Parathyroid adenoma (tissue), 2 donors: Measurements from ENCODE around the gene KRTAP5-9.

Experiments
- H2AFZ ChIP-seq: fragments of 300-600 bp; sonication (generic); one replicate; pipeline ENCODE4 v1.7.0; 2017; ENCODE audit warnings: antibody characterized with exemption, mild to moderate bottlenecking
- H3K27ac ChIP-seq: fragments of 300-600 bp; sonication (generic); one replicate; pipeline ENCODE4 v1.7.0; 2017
- H3K27me3 ChIP-seq: fragments of 300-600 bp; sonication (generic); one replicate; pipeline ENCODE4 v1.7.0; 2017; ENCODE audit warnings: low read length; ENCODE audit not compliant: control insufficient read depth, insufficient read depth
- H3K36me3 ChIP-seq: fragments of 300-600 bp; sonication (generic); one replicate; pipeline ENCODE4 v1.7.0; 2017; ENCODE audit warnings: low read length; ENCODE audit not compliant: control insufficient read depth, insufficient read depth
- H3K4me1 ChIP-seq: fragments of 300-600 bp; sonication (generic); one replicate; pipeline ENCODE4 v1.7.0; 2017; ENCODE audit warnings: control low read depth
- H3K4me2 ChIP-seq: fragments of 300-600 bp; sonication (generic); one replicate; pipeline ENCODE4 v1.7.0; 2017; ENCODE audit warnings: low read length
- H3K4me3 ChIP-seq: fragments of 300-600 bp; sonication (generic); one replicate; pipeline ENCODE4 v1.7.0; 2017; ENCODE audit warnings: low read depth, low read length
- H3K79me2 ChIP-seq: fragments of 300-600 bp; sonication (generic); one replicate; pipeline ENCODE4 v1.7.0; 2017; ENCODE audit warnings: control low read depth
- H3K9ac ChIP-seq: fragments of 300-600 bp; sonication (generic); one replicate; pipeline ENCODE4 v1.7.0; 2017; ENCODE audit warnings: mild to moderate bottlenecking
- H3K9me3 ChIP-seq: fragments of 300-600 bp; sonication (generic); one replicate; pipeline ENCODE4 v1.7.0; 2017; ENCODE audit warnings: low read length; ENCODE audit not compliant: control insufficient read depth
- CTCF ChIP-seq: fragments of 300-600 bp; sonication (generic); IDR thresholded peaks from one replicate; pipeline ENCODE4 v1.7.0; 2017; ENCODE audit warnings: antibody characterized with exemption, mild to moderate bottlenecking
- donor health status: primary hyperparathyroidism.

Gene KRTAP5-9

GRCh38 chr11:71548716-71549151 lies 514 bp downstream of the KRTAP5-9 start:
- no peak overlapping the region for H3K4me3 ChIP-seq
- H3K9me3 ChIP-seq = no peaks in the 10 kb centered on the region
- no peak overlapping the region for H3K4me2 ChIP-seq
- no peak overlapping the region for H3K9ac ChIP-seq
- no peak overlapping the region for H2AFZ ChIP-seq
- H3K27ac ChIP-seq = no peak overlapping the region
- no peaks in the 10 kb centered on the region for H3K4me1 ChIP-seq
- no peaks in the 10 kb centered on the region for H3K36me3 ChIP-seq
- H3K27me3 ChIP-seq = no peaks in the 10 kb centered on the region
- no peaks in the 10 kb centered on the region for H3K79me2 ChIP-seq
- no peak for TF ChIP-seq CTCF

GRCh38 chr11:71551711-71552110 lies 3.5 kb downstream of the KRTAP5-9 start:
- Histone ChIP-seq H3K27ac (no peak overlapping the region), H3K4me3 (no peak overlapping the region), H2AFZ (no peak overlapping the region), H3K4me2 (no peak overlapping the region), H3K9me3 (no peaks in the 10 kb centered on the region), H3K27me3 (no peaks in the 10 kb centered on the region), H3K36me3 (no peaks in the 10 kb centered on the region), H3K9ac (no peak overlapping the region), H3K4me1 (no peaks in the 10 kb centered on the region), H3K79me2 (no peaks in the 10 kb centered on the region)
- no peak for TF ChIP-seq CTCF

- Histone ChIP-seq H3K79me2 (no peaks in the 10 kb centered on the region), H3K9me3 (no peaks in the 10 kb centered on the region), H3K36me3 (no peaks in the 10 kb centered on the region), H3K27me3 (no peaks in the 10 kb centered on the region), H2AFZ (no peak overlapping the region), H3K4me2 (no peak overlapping the region), H3K27ac (no peak overlapping the region), H3K4me1 (no peaks in the 10 kb centered on the region), H3K4me3 (no peak overlapping the region), H3K9ac (no peak overlapping the region)
- TF ChIP-seq CTCF = no peak
These were observed 6.8 kb downstream of the KRTAP5-9 start for GRCh38 chr11:71554996-71555395.

- no peaks in the 10 kb centered on the region for H3K9me3 ChIP-seq
- no peaks in the 10 kb centered on the region for H3K4me1 ChIP-seq
- no peak overlapping the region for H2AFZ ChIP-seq
- no peaks in the 10 kb centered on the region for H3K79me2 ChIP-seq
- H3K4me3 ChIP-seq = no peak overlapping the region
- H3K4me2 ChIP-seq = no peak overlapping the region
- H3K9ac ChIP-seq = no peak overlapping the region
- H3K27me3 ChIP-seq = no peaks in the 10 kb centered on the region
- no peak overlapping the region for H3K27ac ChIP-seq
- no peak for TF ChIP-seq CTCF
- no peaks in the 10 kb centered on the region for H3K36me3 ChIP-seq
These were observed 7.3 kb downstream of the KRTAP5-9 start for GRCh38 chr11:71555508-71555907.

GRCh38 chr11:71556018-71556417 lies 7.8 kb downstream of the KRTAP5-9 start:
- no peak for TF ChIP-seq CTCF
- no peak overlapping the region for H3K4me3 ChIP-seq

More at GRCh38 chr11:71556018-71556417, 7.8 kb downstream of the KRTAP5-9 start:
- no peaks in the 10 kb centered on the region for H3K79me2 ChIP-seq
- no peak overlapping the region for H3K27ac ChIP-seq
- no peaks in the 10 kb centered on the region for H3K9me3 ChIP-seq
- H3K27me3 ChIP-seq = no peaks in the 10 kb centered on the region
- no peaks in the 10 kb centered on the region for H3K36me3 ChIP-seq
- H2AFZ ChIP-seq = no peak overlapping the region
- no peaks in the 10 kb centered on the region for H3K4me1 ChIP-seq
- no peak overlapping the region for H3K9ac ChIP-seq
- no peak overlapping the region for H3K4me2 ChIP-seq
